ENCODE measurements around the gene MFAP4.

The MFAP4 gene, protein sequence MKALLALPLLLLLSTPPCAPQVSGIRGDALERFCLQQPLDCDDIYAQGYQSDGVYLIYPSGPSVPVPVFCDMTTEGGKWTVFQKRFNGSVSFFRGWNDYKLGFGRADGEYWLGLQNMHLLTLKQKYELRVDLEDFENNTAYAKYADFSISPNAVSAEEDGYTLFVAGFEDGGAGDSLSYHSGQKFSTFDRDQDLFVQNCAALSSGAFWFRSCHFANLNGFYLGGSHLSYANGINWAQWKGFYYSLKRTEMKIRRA

DNA sequence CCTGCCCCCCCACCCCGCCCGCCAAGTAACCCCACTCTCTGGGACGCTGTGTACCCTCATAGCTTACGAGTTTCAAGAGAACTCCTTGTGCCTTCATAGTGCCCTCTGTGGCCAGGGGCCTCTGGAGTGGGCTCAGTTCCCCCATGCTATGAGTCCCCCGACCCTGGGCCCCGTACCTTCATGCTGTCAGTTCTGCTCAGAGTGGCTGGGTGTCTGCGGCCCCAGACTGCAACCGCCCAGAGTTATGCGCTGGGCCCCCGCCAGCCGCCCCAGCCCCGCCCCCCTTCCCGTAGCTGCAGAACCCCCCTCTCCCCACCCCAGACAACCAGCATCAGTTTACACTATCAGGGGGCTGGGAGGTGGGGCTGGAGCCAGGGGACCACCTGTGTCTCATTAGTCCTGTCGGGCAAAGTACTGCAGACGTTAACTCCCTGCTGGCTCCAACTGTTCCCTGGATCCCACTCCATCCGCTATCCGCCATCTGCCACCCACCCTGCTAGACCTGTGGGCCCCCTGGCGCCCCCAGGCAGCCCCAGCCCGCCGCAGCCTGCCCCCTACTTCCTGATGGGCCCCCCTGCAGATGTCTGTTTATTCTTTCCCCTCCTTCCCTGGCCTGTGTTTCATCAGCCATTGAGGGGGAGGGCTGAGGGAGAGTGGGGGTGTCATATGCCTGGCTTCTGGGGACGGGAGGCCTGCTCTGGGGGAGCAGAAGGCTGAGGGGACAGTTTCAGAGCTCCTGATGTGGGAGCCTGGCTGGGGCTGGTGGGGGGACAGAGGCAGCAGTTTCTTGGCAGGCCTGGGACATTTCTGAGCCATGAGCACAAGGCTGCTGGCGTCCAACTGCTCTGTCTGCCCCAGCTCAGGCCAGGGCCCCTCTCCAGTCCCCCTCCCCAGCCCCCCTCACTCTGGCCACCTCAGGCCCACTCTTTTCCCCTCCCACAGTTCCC lies at the start of gene MFAP4:
Gene MFAP4, minus strand, starts transcription at position 217 of the 947 bp plus-strand sequence. Its CDS starts 35 bp downstream, at position 182.
- DNase-seq = no peak

DNA sequence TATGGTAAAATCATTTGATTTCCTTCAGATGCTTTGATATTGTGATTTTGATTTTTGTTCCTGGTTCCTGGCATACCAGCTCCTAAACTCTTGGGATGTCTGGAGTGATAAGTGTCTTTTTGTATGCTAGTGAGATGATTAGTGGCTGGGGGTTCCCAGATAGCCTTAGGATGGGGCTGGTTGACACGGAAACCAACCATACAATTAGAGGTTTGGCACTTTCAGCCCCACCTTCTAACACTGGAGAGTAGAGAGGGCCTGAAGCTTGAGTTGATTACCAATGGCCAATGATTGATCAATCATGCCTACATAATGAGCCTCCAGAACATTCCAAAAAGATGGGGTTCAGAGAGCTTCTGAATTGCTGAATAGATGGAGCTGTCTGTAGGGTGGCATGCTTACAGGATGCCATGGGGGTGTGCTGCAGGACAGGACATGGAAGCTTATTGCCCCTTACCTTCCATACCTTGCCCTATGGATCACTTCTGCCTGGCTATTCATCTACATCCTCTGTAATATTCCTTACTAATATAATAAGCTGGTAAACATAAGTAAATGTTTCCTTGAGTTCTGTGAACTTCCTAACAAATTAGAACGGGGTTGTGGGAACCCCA lies 46.8 kb upstream of the MFAP4 start:
- no peak for DNase-seq

DNA sequence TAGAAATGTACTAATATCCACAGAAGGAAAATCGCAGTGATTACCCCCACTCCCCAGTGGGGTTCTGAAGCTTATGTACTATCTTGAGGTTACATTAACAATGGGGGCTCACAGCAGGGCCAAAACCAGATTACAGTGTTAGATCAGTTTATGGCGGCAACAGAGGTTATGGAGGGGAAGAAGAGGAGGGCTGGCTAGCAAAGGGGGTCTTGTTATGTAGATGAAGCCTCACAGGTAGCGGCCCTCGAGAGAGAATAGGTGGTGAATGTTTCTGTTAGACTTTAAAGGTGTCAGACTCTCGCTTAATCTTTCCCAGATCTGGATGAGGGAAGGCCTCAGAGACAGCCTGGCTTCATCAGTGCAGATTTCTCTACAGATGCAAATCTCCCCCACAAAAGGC lies 46.3 kb upstream of the MFAP4 start:
- no peak for DNase-seq

DNA sequence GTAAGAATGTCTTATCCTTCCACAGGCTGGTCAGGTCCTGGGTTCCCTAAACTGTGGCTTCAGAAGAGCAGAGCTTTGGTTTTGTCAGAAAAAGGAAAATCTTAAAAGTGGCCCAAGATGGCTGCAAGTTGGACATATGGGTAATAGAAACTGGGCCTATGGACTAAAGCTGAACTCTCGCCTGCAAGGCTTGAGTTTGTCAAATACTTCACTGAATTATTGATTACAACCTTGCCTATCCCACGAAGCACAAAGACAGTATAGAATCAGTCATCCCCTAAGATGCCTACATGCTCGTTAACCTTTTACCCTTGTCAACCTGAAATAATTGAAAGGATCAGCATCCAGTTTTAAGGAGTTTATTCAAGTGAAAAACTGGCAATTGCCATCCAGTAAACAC lies 44.7 kb upstream of the MFAP4 start:
- no peak for DNase-seq

DNA sequence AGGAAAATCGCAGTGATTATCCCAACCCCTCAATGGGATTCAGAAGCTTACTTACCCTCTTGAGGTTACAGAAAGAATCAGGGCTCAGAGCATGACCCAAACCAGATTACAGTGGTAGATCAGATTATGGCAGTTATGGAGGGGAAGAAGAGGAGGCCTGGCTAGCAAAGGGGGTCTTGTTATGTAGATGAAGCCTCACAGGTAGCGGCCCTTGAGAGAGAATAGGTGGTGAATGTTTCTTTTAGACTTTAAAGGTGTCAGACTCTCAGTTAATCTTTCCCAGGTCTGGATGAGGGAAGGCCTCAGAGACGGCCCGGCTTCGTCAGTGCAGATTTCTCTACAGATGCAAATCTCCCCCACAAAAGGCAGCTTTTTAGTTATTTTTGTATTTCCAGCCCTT lies 39.6 kb upstream of the MFAP4 start:
- DNase-seq = no peak

DNA sequence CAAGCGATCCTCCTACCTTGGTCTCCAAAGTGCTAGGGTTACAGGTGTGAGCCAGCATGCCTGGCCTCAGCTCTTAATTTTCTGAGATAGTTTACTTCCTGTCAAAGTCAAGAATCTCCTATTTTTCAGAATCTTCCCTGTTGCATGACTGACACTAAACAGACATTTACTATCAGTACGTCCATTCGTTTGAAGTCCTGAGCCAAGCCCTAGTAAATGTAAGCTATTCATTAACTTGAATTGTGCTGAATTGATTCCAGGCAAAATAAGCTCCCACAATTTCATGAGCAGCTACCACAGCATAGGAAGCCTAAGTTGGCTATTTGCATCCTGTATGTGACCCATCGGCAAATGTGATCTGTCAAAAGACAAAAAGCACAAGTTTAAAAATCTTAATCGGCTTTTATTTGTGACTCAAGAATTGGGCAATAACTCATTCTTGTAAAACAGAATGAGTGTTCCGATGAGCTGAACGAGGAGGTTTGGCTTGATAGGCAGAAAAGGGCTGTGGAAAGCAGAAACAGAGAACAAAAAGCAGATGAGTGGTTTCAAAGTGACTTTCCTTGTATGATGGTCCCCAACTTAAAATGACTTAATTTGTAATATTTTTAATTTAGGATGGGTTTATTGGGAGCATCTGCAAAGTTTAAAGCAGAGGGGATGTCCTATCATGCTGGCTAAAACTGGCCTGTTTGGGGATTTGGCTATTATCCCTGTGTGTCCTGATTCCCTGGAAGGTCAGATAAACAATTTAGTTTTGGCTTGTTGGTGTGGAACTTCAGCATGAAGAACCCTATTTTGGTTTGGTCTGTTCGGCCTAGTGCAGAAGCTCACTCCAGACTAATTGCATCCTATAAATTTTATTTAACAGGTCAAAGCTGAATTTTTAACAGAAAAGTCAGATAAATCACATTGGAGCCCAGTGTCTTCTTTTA lies 38.2 kb upstream of the MFAP4 start:
- no peak for DNase-seq

DNA sequence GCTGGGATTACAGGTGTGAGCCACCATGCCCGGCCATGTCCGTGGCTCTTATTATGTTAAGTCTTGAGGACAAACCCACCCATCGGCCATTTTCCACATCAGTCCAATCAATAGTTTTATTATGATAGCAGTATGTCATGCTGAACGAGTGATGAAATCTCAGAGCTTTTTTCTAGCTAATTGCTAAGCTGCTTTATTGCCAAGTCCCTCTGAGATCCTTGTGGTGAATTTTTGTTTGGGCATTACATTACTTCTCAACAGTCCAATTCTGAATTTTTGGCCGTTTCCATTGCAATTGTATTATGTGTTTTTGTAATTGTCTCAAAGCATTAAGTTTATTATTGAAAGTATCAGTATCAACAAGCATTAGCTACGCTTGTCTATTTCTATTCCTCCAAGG lies 34.9 kb upstream of the MFAP4 start:
- no peak for DNase-seq

DNA sequence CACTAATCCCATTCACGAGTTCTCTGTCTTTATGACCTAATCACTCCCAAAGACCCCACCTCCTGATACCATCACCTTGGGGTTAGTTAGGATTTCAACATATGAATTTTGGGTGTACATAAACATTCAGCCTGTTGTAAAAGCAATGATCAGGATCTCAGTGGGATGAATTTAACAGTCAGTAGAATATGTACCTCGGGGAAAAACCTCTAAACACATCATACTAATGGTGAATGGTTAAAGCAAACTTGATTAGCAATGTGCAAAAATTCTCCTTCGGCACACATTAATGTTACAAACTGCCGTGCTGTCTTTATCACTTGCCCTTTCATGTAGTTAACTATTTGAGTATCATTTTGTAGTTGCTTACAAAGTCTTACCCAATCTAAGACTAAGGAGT lies 34.2 kb upstream of the MFAP4 start:
- DNase-seq = no peak

DNA sequence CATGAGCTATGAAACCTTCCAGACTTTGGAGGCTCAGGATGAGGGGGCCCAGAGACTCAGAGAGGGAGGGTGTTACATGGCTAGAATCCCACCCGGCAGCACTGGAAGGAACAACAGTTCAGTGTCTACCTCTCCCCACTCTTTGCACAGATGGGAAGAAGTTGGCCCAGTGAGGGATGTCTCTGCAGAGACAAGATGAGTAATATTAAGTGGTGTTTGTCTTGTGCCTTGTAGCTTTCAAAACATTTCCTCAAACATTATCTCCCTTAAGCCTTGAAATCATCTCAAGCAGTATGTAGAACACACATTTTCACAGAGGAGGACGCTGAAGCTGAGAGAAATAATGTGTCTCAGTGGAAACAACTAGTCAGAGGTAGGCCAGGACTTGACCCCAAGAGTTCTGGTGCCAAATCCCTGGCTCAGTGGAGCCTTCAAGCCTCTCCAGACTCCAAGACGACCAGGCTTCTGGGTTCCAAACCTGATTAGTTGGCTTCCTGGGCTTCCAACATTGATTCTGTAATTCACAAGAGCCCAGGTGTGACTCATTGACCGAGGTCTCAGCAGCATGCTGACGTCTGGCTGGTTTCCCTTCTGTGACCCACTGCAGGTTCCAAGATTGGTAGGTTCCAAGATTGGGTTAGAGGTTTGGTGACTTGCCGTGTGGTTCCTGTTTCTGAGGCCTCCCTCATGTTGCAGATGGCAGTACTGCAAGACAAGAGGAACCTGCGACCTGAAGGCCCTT lies 31.4 kb upstream of the MFAP4 start:
- DNase-seq = no peak

DNA sequence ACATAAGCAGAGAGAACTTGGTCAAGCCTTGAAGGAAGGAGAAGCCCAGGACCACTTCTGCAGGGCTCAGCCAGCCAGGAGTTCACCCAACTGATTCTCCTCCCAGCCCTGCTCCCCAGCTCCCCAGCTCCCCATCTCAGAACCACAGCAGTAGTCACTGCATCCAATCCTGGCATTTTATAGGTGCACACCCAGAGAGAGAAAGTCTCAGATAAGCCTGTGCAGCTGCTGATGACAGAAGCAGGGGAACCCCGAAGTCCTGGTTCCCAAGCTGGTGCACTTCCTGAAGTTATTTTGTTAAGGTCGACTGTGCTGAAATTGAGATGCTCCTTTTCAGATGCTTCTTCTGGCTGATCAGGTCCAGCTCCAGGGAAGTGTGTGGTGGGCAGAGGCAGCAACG lies 30.6 kb upstream of the MFAP4 start:
- DNase-seq = no peak

DNA sequence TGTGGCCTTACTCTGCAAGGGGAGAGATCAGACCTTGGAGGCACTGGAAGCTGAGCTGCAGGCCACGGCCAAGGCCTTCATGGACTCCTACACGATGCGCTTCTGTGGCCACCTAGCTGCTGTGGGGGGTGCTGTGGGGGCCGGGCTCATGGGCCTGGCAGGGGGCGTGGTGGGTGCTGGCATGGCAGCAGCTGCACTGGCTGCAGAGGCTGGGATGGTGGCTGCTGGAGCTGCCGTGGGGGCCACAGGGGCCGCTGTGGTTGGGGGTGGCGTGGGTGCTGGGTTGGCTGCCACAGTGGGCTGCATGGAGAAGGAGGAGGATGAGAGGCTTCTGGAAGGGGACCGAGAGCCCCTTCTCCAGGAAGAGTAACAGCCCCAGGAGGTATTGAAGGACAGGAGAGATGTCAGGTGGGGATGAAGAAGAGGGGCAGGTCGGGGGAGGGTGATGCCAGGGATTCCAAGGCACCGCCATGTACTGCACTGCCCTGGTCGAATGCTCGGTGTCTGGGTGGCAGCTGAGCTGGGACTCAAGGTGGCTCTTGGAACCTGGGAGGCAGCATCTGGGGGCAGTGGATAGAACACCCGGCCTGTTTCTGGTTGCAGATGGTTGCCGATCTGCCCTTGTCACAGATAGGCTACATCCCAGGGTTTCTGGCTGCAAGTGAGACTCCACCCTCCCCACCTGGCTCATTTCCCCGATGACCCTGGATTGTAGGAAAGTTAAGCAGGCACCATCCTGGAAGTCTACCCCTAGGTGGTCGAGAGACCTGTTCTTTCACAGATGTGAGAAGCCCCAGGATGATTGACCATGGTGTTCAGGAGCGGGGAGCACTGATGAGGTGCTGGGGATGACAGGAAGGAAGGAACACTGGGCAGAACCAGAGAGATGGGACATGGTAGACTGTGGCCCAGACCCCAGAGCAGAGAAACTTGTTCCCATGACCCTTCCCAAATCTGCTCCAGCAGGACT lies 29.1 kb upstream of the MFAP4 start:
- no peak for DNase-seq

DNA sequence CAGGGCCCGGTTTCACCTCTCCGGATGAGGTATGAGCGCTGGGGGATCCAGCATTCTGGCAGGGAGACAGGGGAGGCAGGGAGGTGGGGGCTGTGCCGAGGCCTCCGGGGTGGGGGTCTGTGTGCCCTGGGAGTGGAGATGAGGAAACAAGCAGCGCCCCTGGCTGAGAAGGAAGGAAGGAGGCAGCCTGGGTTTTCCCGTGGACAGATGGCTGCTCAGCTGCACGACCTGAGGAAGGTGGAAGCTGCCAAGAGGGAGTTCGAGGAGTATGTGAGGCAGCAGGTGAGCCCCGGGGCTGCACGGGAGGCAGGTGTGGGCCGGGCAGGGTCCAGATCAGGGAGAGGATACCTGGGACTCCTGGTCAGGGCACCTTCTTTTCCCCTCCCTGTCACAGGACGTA lies 28.3 kb upstream of the MFAP4 start:
- no peak for DNase-seq

DNA sequence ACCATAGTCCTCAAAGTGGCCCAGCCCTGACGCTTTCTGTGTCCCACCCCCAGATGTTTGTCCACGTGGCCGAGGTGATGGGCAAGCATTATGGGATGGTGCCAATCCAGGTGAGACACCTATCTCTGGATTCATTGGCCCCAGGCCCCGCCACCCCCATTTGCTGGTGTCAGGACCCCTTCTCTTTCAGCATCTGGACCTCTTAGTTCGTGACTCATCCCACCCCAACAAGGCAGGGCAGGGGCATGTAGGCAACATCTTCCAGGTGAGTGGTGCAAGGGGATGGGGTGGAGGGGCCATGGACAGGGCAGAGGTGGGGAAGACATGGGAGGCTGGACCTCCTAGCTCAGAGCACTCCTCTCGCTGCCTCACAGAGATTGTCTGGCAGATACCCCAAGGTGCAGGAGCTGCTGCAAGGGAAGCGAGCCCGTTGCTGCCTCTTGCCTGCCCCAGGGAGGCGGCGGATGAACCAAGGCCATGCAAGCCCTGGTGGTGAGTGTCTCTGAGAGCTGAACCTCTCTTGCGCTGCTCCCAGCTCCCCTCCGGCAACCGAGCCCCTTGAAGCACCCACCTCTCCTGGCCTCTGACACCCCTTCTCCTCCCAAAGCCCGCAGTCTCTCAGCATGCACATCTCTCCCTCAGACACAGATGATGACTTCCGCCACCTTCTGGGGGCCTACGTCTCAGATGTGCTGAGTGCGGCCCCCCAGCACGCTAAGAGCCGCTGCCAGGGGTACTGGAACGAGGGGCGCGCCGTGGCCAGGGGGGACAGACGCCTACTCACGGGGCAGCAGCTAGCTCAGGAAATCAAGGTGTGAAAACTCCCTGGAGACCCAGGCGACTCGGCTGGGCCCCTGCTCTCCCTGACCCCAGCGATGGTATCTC lies 27.6 kb upstream of the MFAP4 start:
- no peak for DNase-seq

DNA sequence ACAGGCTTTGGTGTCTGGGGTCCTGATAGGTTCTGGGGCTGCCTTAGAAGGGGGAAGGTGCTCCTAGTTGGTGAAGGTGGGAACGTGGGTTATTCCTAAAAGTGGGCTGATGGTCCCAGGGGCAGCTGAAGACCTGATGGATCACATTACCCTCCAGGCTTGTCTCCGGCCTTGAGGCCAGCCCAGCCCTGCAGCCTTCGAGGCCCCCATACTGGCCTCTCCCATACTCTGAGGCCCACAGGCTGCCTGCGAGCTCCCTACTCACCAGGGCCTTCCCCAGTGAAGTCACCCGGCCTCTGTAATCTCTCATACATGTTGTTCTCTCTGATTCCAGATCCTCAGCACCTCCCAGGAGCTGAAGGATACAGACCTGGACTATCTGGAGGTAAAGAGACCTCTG lies 26.8 kb upstream of the MFAP4 start:
- no peak for DNase-seq

DNA sequence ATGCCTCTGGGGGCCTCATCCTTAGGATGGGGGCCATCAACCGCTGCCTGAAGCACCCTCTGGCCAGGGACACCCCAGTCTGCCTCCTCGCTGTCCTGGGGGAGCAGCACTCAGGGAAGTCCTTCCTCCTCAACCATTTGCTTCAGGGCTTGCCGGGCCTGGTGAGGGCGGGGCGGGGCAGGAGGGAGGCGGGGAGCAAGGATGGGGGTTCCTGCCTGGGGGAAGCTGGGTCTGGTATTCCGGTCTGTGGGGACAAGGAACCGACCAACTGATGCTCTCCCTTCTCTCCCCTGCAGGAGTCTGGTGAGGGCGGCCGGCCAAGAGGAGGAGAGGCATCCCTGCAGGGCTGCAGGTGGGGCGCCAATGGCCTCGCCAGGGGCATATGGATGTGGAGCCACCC lies 26.0 kb upstream of the MFAP4 start:
- no peak for DNase-seq

DNA sequence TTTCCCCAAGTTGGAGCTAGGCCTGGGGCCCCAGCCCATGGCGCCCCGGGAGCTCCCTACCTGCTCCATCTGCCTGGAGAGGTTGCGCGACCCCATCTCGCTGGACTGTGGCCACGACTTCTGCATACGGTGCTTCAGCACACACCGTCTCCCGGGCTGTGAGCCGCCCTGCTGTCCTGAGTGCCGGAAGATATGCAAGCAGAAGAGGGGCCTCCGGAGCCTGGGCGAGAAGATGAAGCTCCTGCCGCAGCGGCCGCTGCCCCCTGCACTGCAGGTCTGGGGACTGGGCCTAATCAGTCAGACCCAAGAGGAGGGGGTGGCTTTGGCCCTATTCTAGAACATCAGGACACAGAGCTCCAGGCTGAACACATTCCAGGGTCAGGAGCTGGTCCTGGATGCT lies 25.5 kb upstream of the MFAP4 start:
- no peak for DNase-seq

DNA sequence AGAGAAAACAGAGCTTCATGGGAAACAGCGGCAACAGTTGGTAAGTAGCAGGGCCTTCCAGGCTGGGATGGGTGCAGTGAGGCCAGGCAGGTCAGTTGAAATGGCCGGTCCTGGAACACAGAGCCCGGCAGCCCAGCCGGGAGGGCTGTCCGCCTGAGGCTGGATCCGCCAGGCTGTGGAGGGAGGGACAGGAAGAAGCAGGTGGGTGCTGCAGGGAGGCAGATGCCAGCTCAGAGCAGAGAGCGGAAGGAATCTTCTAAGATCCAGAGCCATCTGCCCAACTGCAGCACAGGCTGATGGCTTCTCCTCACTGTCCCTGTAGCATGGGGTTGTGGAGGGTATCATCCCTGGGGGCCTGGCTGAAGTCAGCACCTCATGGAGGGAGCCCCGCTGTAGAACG lies 24.6 kb upstream of the MFAP4 start:
- DNase-seq = no peak

DNA sequence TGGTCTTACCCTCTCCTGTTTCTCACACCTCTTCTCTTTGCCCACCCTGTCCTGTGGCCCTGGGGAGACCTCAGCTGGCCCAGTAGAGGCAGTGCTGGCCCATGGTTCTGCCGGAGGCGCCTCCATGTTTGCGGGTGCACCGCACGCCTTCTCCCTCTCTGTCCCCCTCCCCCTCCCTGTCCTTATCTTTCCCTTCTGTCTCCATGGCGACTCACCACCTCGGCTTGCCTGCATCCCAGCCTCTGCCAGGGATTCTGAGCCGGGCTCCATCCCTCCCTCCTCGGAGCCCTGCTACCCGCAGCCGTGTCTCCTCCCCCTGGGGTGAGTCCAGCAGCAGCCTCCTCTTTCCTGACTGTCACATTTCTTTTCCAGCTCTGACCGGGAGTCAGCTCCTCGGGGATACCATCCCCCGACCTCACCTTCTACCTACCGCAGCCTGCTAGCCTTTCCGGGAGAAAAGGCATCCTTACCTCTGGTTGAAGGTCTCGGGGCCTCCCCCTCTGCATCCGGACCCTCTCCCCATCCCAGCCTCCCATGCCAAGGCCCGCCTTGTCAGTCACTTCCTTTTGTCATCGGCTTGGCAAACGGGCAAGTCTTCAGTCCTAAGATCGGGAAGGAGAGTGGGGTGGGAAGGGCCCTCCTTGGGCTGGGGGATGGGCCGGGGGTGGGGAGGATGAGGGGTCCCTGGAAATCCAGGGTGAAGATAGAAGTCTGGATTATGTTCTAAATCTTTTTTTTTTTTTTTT lies 24.1 kb upstream of the MFAP4 start, which contains the start of gene RNF112:
Gene RNF112, plus strand, starts transcription at position 358 of the 746 bp plus-strand sequence. Its CDS starts 177 bp downstream, at position 535.
- no peak for DNase-seq

DNA sequence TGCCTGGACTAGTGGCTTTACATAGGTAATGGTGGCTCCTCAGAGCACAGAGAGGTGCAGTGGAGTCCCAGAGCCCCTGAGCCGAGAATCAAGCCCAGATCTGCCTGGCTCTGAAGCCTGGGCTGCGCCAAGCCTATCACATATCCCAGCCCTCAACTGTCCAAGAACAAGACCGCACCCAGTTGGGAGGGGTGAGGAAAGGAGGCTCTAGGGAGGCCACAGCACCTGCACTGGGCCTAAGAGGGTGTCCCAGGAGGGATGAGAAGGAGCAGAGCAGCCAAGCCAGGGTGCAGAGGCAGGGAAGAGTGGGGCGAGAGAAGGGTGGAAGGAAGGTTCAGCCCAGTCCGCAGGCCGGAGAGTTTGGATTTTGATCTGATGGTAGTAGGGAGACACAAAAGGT lies 23.1 kb upstream of the MFAP4 start:
- DNase-seq = no peak
